Measurements from ENCODE around the gene TMEM165.
A peak's percentile ranks its signal among the peaks of the same experiment; 100 is the strongest.
"Not testable (repeated sequence)": the region's sequence is repeated elsewhere in the genome, so short reads cannot be mapped to it uniquely, and the experiment has no call there.

TMEM165 gene

DNA sequence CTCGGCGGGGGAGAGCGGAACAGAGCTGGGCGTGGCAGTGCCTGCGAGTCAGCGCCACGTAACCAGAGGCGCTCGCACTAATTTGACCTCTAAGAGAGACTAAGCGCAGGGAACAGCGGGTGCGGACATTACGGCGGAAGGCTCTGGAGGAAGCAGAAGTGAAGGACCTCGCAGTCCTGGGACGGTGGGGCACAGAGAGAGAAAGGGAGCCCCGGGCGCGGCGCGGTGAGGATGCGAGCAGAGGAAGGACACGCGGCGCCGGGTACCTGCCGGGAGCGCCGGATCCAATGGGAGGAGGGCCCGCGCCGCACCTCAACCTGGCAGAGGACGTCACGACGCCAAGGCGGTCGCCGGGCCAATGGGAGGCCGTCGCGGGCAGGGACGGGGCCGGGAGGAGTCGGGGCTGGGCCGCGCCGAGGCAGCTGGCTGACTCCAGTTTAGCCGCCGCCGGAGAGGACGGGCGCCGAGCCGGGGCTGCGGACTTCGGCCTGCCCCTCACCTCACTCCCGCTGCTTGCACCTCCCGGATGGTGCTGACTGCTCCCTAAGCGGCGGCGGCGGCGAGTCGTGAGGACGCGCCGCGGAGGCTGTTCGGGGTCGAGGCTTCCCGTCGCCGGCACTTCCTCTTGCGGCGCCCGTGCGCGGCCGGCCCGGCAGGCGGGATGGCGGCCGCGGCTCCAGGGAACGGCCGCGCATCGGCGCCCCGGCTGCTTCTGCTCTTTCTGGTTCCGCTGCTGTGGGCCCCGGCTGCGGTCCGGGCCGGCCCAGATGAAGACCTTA lies at the start of gene TMEM165:
TSS of gene TMEM165 (plus strand) at position 429 of the 779 bp plus-strand sequence. CDS start at position 662, 233 bp downstream.
- peak; percentile 90 for DNase-seq

DNA sequence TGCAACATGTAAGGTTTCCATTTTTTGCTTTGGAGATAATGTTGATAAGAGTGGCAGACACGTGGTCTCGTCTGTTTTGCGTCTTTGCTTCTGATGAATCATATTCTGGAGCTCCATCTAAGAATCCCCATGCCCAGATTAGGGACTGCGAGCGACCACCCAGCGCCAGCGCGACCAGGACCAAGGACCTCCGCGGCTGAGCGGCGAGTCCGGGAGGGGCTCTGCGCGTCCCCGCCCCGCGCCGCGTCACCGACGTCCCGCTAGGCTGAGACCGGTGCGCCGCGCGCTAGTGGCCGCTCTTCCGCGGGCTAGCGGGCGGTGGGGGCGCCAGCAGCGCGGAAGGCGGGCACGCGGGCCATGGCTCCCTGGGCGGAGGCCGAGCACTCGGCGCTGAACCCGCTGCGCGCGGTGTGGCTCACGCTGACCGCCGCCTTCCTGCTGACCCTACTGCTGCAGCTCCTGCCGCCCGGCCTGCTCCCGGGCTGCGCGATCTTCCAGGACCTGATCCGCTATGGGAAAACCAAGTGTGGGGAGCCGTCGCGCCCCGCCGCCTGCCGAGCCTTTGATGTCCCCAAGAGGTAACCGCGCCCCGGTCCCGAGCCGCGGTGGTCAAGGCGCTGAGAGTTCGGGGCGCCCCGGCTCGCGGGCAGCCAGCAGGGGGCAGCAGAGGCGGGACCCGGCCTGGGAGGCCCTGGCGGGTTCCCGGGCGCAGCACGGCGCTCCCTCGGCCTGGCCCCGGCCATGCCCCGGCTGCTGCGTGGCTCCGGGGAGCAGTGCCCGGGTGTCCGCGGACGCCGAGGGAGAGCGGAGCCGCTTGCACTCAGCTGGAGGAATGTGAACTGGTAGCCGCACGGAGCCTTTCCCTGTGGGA lies 49.5 kb upstream of the TMEM165 start, which contains the start of gene SRD5A3:
TSS of gene SRD5A3 (plus strand) at position 263 of the 871 bp plus-strand sequence. CDS start at position 358, 95 bp downstream.
- DNase-seq, result peak; percentile 77

- no peak for DNase-seq
Measured at GRCh38 chr4:55346851-55347255, 48.9 kb upstream of the TMEM165 start.

- no peak for DNase-seq
Measured at GRCh38 chr4:55347610-55348228, 48.0 kb upstream of the TMEM165 start.

- no peak for DNase-seq
Measured at GRCh38 chr4:55348466-55348865, 47.3 kb upstream of the TMEM165 start.

DNA sequence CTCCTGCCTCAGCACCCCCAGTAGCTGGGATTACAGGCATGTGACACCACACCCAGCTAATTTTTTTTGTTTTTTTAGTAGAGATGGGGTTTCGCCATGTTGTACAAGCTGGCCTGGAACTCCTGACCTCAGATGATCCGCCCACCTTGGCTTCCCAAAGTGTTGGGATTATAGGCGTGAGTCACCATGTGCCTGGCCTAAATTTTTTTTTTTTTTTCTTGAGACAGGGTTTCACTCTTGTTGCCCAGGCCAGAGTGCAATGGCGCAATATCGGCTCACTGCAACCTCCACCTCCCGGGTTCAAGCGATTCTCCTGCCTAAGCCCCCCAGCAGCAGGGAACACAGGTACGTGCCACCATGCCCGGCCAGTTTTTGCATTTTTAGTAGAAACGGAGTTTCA lies 44.9 kb upstream of the TMEM165 start:
- DNase-seq, result not testable (repeated sequence)

- no peak for DNase-seq
Measured at GRCh38 chr4:55351824-55352223, 43.9 kb upstream of the TMEM165 start.

DNA sequence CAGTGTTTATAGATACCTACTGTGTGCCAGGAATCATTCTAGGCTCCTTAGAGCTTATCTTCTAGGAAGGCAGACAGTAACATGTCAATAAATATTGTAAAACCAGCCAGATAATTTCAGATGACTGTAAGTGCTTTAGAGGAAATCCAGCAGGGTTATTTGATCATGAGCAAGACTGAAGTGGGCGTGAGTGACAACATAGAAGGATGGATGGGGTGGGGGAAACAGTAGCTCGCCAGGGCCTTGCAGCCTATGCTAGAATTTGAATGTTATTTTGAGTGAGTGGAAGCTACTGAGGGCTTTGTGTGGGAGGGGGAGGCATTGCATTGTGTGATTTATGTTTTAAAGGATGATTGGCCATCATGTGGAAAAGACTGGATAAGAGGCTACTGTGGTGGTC lies 43.0 kb upstream of the TMEM165 start:
- DNase-seq, result no peak

GRCh38 chr4:55353228-55353747 lies 42.5 kb upstream of the TMEM165 start:
- DNase-seq, result not testable (repeated sequence)

GRCh38 chr4:55354648-55355047 lies 41.1 kb upstream of the TMEM165 start:
- no peak for DNase-seq

GRCh38 chr4:55355555-55355954 lies 40.2 kb upstream of the TMEM165 start:
- no peak for DNase-seq

GRCh38 chr4:55356991-55357461 lies 38.7 kb upstream of the TMEM165 start:
- no peak for DNase-seq

GRCh38 chr4:55358246-55358645 lies 37.5 kb upstream of the TMEM165 start:
- DNase-seq, result no peak

- DNase-seq, result no peak
Measured at GRCh38 chr4:55358668-55359067, 37.1 kb upstream of the TMEM165 start.

DNA sequence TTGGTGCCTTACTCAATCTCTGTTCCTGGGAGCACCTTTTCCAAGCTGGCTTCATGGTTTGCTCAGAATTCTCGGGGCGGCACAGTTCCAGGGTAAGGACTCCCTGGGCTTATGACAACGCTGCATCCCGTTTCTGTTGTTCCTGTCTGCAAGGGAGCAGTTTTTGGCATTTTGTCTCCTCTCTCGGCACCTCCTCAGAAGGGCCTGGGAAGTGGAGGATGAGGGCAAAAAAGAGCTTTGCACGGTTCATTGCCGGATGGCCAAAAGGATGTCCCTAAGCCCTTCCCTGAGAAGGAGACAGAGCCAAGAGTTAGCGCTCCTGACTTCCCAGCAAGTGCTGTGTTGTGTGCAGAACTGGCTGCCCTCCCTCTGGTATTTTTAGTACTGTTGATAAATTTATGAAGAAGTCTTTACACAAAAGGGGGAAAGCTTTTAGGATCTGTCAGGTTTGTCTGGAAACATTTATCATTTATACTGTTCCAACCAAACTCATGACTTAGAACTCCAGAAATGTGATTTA lies 36.3 kb upstream of the TMEM165 start:
- no peak for DNase-seq

GRCh38 chr4:55362938-55363337 lies 32.8 kb upstream of the TMEM165 start:
- DNase-seq, result not testable (repeated sequence)

- DNase-seq, result no peak
Measured at GRCh38 chr4:55363691-55364351, 31.9 kb upstream of the TMEM165 start.

DNA sequence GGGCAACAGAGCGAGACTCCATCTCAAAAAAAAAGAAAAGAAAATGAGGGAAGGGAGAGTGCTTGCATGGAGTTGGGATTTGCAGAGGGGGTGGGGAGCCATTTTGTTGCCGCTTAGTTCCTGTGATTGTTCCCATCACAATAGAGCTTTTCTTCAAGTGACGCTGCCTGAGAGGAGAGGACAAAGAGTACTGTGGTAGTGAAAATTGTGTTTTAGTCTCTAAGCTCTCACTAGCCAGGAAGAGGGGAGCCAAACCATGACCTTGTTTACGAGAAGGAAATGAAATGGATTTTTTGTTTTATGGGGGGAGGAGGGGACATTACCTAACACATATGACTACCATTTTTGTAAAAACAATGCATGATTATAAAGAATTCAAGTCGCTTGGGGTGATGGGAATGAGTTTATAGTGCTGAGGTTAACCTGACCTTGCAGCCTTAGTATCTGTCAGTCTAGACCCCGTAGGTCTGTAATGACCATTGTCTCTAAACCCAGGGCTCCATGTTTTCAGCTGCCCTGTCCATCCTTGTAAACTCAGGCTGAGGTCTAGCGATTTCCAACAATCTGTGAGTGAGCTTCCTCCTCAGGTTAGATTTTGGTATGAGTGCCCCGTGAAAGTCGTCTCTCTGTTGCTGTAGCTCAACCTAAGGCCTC lies 30.9 kb upstream of the TMEM165 start:
- no peak for DNase-seq

GRCh38 chr4:55365345-55365728 lies 30.4 kb upstream of the TMEM165 start:
- DNase-seq, result no peak

- DNase-seq, result no peak
Measured at GRCh38 chr4:55366621-55367020, 29.1 kb upstream of the TMEM165 start.

- DNase-seq, result no peak
Measured at GRCh38 chr4:55367084-55367722, 28.6 kb upstream of the TMEM165 start.
